ENCODE results near the gene BRD4.

BRD4 gene

GRCh38 chr19:15280915-15281683, 51.2 kb downstream of the BRD4 start (continued):
- peak; percentile 44; the same call in 1 of the 2 replicates for TF ChIP-seq PRDM4 (tag by site-specific recombination; IDR thresholded peaks at IDR 0.05)
- TF ChIP-seq ZNF223 (tag by site-specific recombination; IDR thresholded peaks at IDR 0.05) = peak; percentile 93
- TF ChIP-seq ZNF239 (tag by site-specific recombination; IDR thresholded peaks at IDR 0.05) = no peak

- H3K4me1 ChIP-seq (ENCODE audit: control insufficient read depth, insufficient read depth, low read length) = peaks cover 36% of the 10 kb centered on the region
- H3K27ac ChIP-seq (ENCODE audit: extremely low read depth, low read depth, low read length) = no peak overlapping the region
- TF ChIP-seq ZNF544 (tag by site-specific recombination; IDR thresholded peaks at IDR 0.05) = no peak
- 0 out of 2 replicates have a peak, but pooled peaks have one; percentile 12 for TF ChIP-seq ZNF513 (tag by site-specific recombination; IDR thresholded peaks at IDR 0.05)
- no peak for TF ChIP-seq ZNF37A (tag by site-specific recombination; IDR thresholded peaks at IDR 0.05)
- no peak overlapping the region for H3K4me3 ChIP-seq (ENCODE audit: low read depth, low read length)
- H3K9me3 ChIP-seq (ENCODE audit: control insufficient read depth, insufficient read depth, low read depth, low read length) = no peaks in the 10 kb centered on the region
- ChIA-PET CTCF (interaction anchor here (0.5 to 1.8 kb wide), 8 partner anchors 9 to 188 kb away, joined by 3 to 6 read pairs (median 3); no protein-coding TSS in a partner anchor), POLR2A (interaction anchor here (1.3 to 2.6 kb wide), 2 partner anchors 98 to 139 kb away, joined by 5 to 9 read pairs; partner anchors contain the start of gene AKAP8L)
- peaks cover 0 to 7% of the 10 kb centered on the region in 2 experiments; a peak in 2 of 3 replicates for H3K36me3 ChIP-seq (ENCODE audit: control insufficient read depth in 2 of 2, insufficient read depth in 1 of 2, low read length in 2 of 2)
Observed at GRCh38 chr19:15280048-15280725, 52.2 kb downstream of the BRD4 start.

- ChIA-PET POLR2A (interaction anchor here (0.9 to 2.6 kb wide), 2 partner anchors 43 to 99 kb away, joined by 4 to 9 read pairs; no protein-coding TSS in a partner anchor), CTCF (interaction anchor here (0.5 to 1.0 kb wide), 2 partner anchors 84 to 1492 kb away, joined by 3 read pairs; no protein-coding TSS in a partner anchor)
- Histone ChIP-seq H3K4me1 (ENCODE audit: control insufficient read depth, insufficient read depth, low read length) (peaks cover 34% of the 10 kb centered on the region), H3K9me3 (ENCODE audit: control insufficient read depth, insufficient read depth, low read depth, low read length) (no peaks in the 10 kb centered on the region), H3K27ac (ENCODE audit: extremely low read depth, low read depth, low read length) (no peak overlapping the region), H3K36me3 (ENCODE audit: control insufficient read depth in 2 of 2, insufficient read depth in 1 of 2, low read length in 2 of 2) (peaks cover 0 to 8% of the 10 kb centered on the region in 2 experiments; a peak in 2 of 3 replicates), H3K4me3 (ENCODE audit: low read depth, low read length) (no peak overlapping the region)
- TF ChIP-seq ZNF416 (tag by site-specific recombination; IDR thresholded peaks at IDR 0.05) (no peak), KLF1 (tag by site-specific recombination; IDR thresholded peaks at IDR 0.05) (no peak), HOXC10 (CRISPR knock-in tag; IDR thresholded peaks at IDR 0.05) (no peak), ZNF510 (tag by site-specific recombination; IDR thresholded peaks at IDR 0.05; ENCODE audit: insufficient replicate concordance) (no peak), ZNF335 (tag by site-specific recombination; conservative IDR thresholded peaks at IDR 0.05) (no peak), PBX3 (CRISPR knock-in tag; IDR thresholded peaks at IDR 0.05) (no peak), ZNF223 (tag by site-specific recombination; IDR thresholded peaks at IDR 0.05) (no peak), YY2 (tag by site-specific recombination; IDR thresholded peaks at IDR 0.05) (no peak), ZSCAN18 (tag by site-specific recombination; IDR thresholded peaks at IDR 0.05) (no peak), ZNF449 (tag by site-specific recombination; IDR thresholded peaks at IDR 0.05) (no peak), INSM2 (tag by site-specific recombination; IDR thresholded peaks at IDR 0.05) (no peak), CTCF (tag by site-specific recombination; IDR thresholded peaks at IDR 0.05) (no peak)
Observed at GRCh38 chr19:15279326-15279904, 52.9 kb downstream of the BRD4 start.

Measured in HEK293 (cell line).